CD14-positive monocyte (primary cell): Measurements from ENCODE around the gene MDP1. TPM values are rescaled to one million over a fixed set of nuclear protein-coding genes. Genes with fewer than 3 reads are reported as not detected.
A peak's percentile ranks its signal among the peaks of the same experiment; 100 is the strongest.

Experiments used
- DNase-seq, 3 donors: peaks; one replicate each; pipeline ENCODE4 v3.0.0-alpha.2; 2011 to 2022
- H2AFZ ChIP-seq: 2 replicates; pipeline ENCODE4 v1.6.0; 2012; ENCODE audit warnings: mild to moderate bottlenecking, low read depth, low read length, inconsistent platforms; ENCODE audit not compliant: insufficient read depth, poor library complexity, severe bottlenecking
- H3K27ac ChIP-seq, 2 donors: 1 replicate in 1 of 2; 2 replicates in 1 of 2; pipeline ENCODE4 v1.5.1; 2012 to 2013; ENCODE audit warnings: low read length in 2 of 2, control low read depth in 1 of 2, inconsistent platforms in 1 of 2, low read depth in 1 of 2, mild to moderate bottlenecking in 1 of 2
- H3K27me3 ChIP-seq, 2 donors: one replicate each; pipeline versions ENCODE4 v1.6.0 to v1.6.1; 2011 to 2013; ENCODE audit warnings: low read length in 2 of 2; ENCODE audit not compliant: control insufficient read depth in 2 of 2, insufficient read depth in 2 of 2
- H3K36me3 ChIP-seq, 2 donors: replicated peaks in 1 of 2; 1 replicate in 1 of 2; 2 replicates in 1 of 2; pipeline versions ENCODE4 v1.5.1 to v1.6.1; 2012 to 2013; ENCODE audit warnings: low read length in 2 of 2, control low read depth in 1 of 2, inconsistent platforms in 1 of 2, mild to moderate bottlenecking in 1 of 2; ENCODE audit not compliant: insufficient read depth in 2 of 2, control insufficient read depth in 1 of 2
- H3K4me1 ChIP-seq, 2 donors: 1 replicate in 1 of 2; 2 replicates in 1 of 2; pipeline versions ENCODE4 v1.5.1 to v1.6.1; 2012 to 2013; ENCODE audit warnings: low read length in 2 of 2, control low read depth in 1 of 2, inconsistent platforms in 1 of 2, mild to moderate bottlenecking in 1 of 2, moderate library complexity in 1 of 2; ENCODE audit not compliant: insufficient read depth in 2 of 2, control insufficient read depth in 1 of 2
- H3K4me2 ChIP-seq: replicated peaks from 2 replicates; pipeline ENCODE3; 2012; ENCODE audit warnings: low read length, moderate library complexity, mild to moderate bottlenecking; ENCODE audit not compliant: poor library complexity, severe bottlenecking; ENCODE audit errors: extremely low read depth
- H3K4me3 ChIP-seq, 3 experiments: fragments of 200-600 bp in 1 of 3; sonication (generic) in 1 of 3; replicated peaks in 1 of 3; 1 replicate in 2 of 3; 2 replicates in 1 of 3; pipeline ENCODE4 v1.5.1; 2011 to 2013; ENCODE audit warnings: low read length in 3 of 3, mild to moderate bottlenecking in 3 of 3, control low read depth in 2 of 3, low read depth in 2 of 3, inconsistent platforms in 1 of 3, moderate library complexity in 1 of 3
- H3K79me2 ChIP-seq: 2 replicates; pipeline ENCODE4 v1.6.0; 2012; ENCODE audit warnings: mild to moderate bottlenecking, control low read depth, inconsistent platforms, low read length, moderate library complexity; ENCODE audit not compliant: insufficient read depth
- H3K9ac ChIP-seq: 2 replicates; pipeline ENCODE4 v1.6.0; 2017; ENCODE audit warnings: low read length, mild to moderate bottlenecking; ENCODE audit not compliant: insufficient read depth, poor library complexity, severe bottlenecking
- H3K9me3 ChIP-seq, 2 donors: replicated peaks in 1 of 2; 1 replicate in 1 of 2; 2 replicates in 1 of 2; pipeline versions ENCODE4 v1.5.1 to v1.6.1; 2012 to 2013; ENCODE audit warnings: low read length in 2 of 2, control low read depth in 1 of 2; ENCODE audit not compliant: control insufficient read depth in 1 of 2, insufficient read depth in 1 of 2
- H4K20me1 ChIP-seq: 2 replicates; pipeline ENCODE4 v1.6.0; 2012; ENCODE audit warnings: mild to moderate bottlenecking, low read length, control low read depth, moderate library complexity; ENCODE audit not compliant: insufficient read depth
- H3K27ac Mint-ChIP-seq, 7 donors: one replicate each; pipeline ENCODE4 v1.8.0; 2020; ENCODE audit warnings: mild to moderate bottlenecking in 7 of 7, mixed read lengths in 7 of 7, moderate library complexity in 6 of 7, inconsistent platforms in 2 of 7
- H3K27me3 Mint-ChIP-seq, 3 donors: one replicate each; pipeline ENCODE4 v1.8.0; 2021 to 2022; ENCODE audit warnings: low read depth in 3 of 3, mild to moderate bottlenecking in 3 of 3, mixed read lengths in 3 of 3, moderate library complexity in 3 of 3, inconsistent platforms in 1 of 3
- H3K36me3 Mint-ChIP-seq, 2 donors: one replicate each; pipeline ENCODE4 v1.8.0; 2020; ENCODE audit warnings: mixed read lengths in 2 of 2, inconsistent platforms in 1 of 2, mild to moderate bottlenecking in 1 of 2
- H3K4me1 Mint-ChIP-seq: one replicate; pipeline ENCODE4 v1.8.0; 2020; ENCODE audit warnings: mild to moderate bottlenecking, mixed read lengths
- H3K4me3 Mint-ChIP-seq, 2 donors: one replicate each; pipeline ENCODE4 v1.8.0; 2020; ENCODE audit warnings: mild to moderate bottlenecking in 2 of 2, mixed read lengths in 2 of 2, moderate library complexity in 1 of 2
- H3K9me3 Mint-ChIP-seq, 7 donors: one replicate each; pipeline ENCODE4 v1.8.0; 2020 to 2022; ENCODE audit warnings: mixed read lengths in 7 of 7, mild to moderate bottlenecking in 6 of 7, moderate library complexity in 6 of 7, inconsistent platforms in 2 of 7
- CTCF ChIP-seq: fragments of 200-600 bp; IDR thresholded peaks from one replicate; pipeline ENCODE4 v1.8.0; 2022; ENCODE audit warnings: antibody characterized with exemption, mild to moderate bottlenecking
- WGBS: methylation state at CpG from one replicate; pipeline ENCODE4 v1.1.5; 2013; ENCODE audit warnings: missing lambda C conversion rate; ENCODE audit not compliant: insufficient coverage; 5-methylcytosine and 5-hydroxymethylcytosine counted together
- intact Hi-C, 2 donors: fragments of 100-400 bp; cut with micrococcal nuclease; formaldehyde crosslinking; loops; one replicate each; pipeline versions ENCODE4 v1.15.0 to v1.15.1; 2023
- polyA plus RNA-seq, 3 donors: library from polyadenylated mRNA; depleted of rRNA in 1 of 3; unstranded in 2 of 3; stranded (reverse) in 1 of 3; fragments of 300-500 nt in 2 of 3; fragments of >200 nt in 1 of 3; fragmentation: Illumina TruSeq in 2 of 3; gene quantifications; 1 replicate in 2 of 3; 2 replicates in 1 of 3; pipeline ENCODE4 v1.2.3, GENCODE V29; 2012 to 2021

Gene MDP1
- polyA plus RNA-seq, 3 donors: 17.5 to 49.6 (median 37.5) TPM

GRCh38 chr14:24233538-24233866 lies 17.6 kb upstream of the MDP1 start:
- intact Hi-C loops: loop anchor here (1.0 to 10.0 kb wide), 5 partner anchors 8 to 209 kb away; partner anchors contain the start of genes TM9SF1 (in 2 of the 2), FITM1 (in 1 of the 2), LTB4R (in 1 of the 2) and LTB4R2 (in 1 of the 2)
- peaks cover 41 to 43% of the 10 kb centered on the region in 2 donors for H3K36me3 Mint-ChIP-seq
- no peak for TF ChIP-seq CTCF
- Histone ChIP-seq H4K20me1 (peaks cover 51% of the 10 kb centered on the region), H3K4me1 (peaks cover 26 to 45% of the 10 kb centered on the region in 2 donors), H3K9me3 (no peaks in the 10 kb centered on the region), H3K36me3 (peaks cover 30 to 45% of the 10 kb centered on the region in 2 donors), H3K27me3 (no peaks in the 10 kb centered on the region), H3K9ac (peak overlapping the region; percentile 70), H3K4me2 (peak overlapping the region; percentile 81), H3K27ac (peak overlapping the region; percentile 88 to 91), H2AFZ (peak overlapping the region; percentile 90), H3K4me3 (peak overlapping the region; percentile 68 to 91 (median 77)), H3K79me2 (peaks cover 75% of the 10 kb centered on the region)
- no peaks in the 10 kb centered on the region for H3K9me3 Mint-ChIP-seq
- peaks cover 51% of the 10 kb centered on the region for H3K4me1 Mint-ChIP-seq
- no CpG with 5 or more reads among the region's 2 CpGs for WGBS
- no peak for DNase-seq
- no peaks in the 10 kb centered on the region for H3K27me3 Mint-ChIP-seq
- peak overlapping the region; percentile 93 to 98 for H3K4me3 Mint-ChIP-seq
- H3K27ac Mint-ChIP-seq: peak overlapping the region; percentile 92 to 98 (median 97)

GRCh38 chr14:24232645-24233537 lies 17.0 kb upstream of the MDP1 start, which contains the start of gene GMPR2:
Gene GMPR2 (plus strand): TSS chr14:24232929. CDS start chr14:24233254, 325 bp downstream.
- Histone ChIP-seq H3K27ac (peak within 1 kb of the TSS; percentile 88 to 91), H3K9ac (peak within 1 kb of the TSS; percentile 70), H3K4me3 (peak within 1 kb of the TSS; percentile 68 to 91 (median 77)), H3K9me3 (no peaks in the 10 kb centered on the region), H3K4me2 (peak within 1 kb of the TSS; percentile 81), H2AFZ (peak within 1 kb of the TSS; percentile 90), H3K36me3 (peaks cover 25 to 45% of the 10 kb centered on the region in 2 donors), H4K20me1 (peaks cover 50% of the 10 kb centered on the region), H3K4me1 (peaks cover 26 to 42% of the 10 kb centered on the region in 2 donors), H3K27me3 (no peaks in the 10 kb centered on the region), H3K79me2 (peaks cover 77% of the 10 kb centered on the region)
- Mint-ChIP-seq H3K4me3 (peak within 1 kb of the TSS; percentile 93 to 98), H3K27me3 (no peaks in the 10 kb centered on the region), H3K9me3 (no peaks in the 10 kb centered on the region), H3K27ac (peak within 1 kb of the TSS; percentile 92 to 98 (median 97)), H3K4me1 (peaks cover 45% of the 10 kb centered on the region), H3K36me3 (peaks cover 41% of the 10 kb centered on the region in 2 donors)
- intact Hi-C loops: loop anchor here (1.0 to 10.0 kb wide), 6 partner anchors 8 to 209 kb away; partner anchors contain the start of genes TM9SF1 (in 2 of the 2), FITM1 (in 1 of the 2), LTB4R (in 1 of the 2) and LTB4R2 (in 1 of the 2)
- no peak for TF ChIP-seq CTCF
- WGBS: 3% methylated on average over 30 of the region's 38 CpGs
- peak in 2 of 3 donors; percentile 82 to 86 for DNase-seq
